HFFc6 (cell line): ENCODE data around the gene TUBGCP4. TPM values are rescaled to one million over a fixed set of nuclear protein-coding genes. Genes with fewer than 3 reads are reported as not detected.
"Not testable (repeated sequence)": the region's sequence is repeated elsewhere in the genome, so short reads cannot be mapped to it uniquely, and the experiment has no call there.

Experiments used
- DNase-seq: peaks from one replicate; pipeline ENCODE4 v3.0.0-alpha.2; 2018
- H3K27ac Mint-ChIP-seq: 2 replicates; pipeline ENCODE4 v1.8.0; 2020; ENCODE audit warnings: mild to moderate bottlenecking, mixed read lengths
- H3K27me3 Mint-ChIP-seq: 2 replicates; pipeline ENCODE4 v1.8.0; 2021; ENCODE audit warnings: mild to moderate bottlenecking, moderate library complexity, mixed read lengths; ENCODE audit not compliant: insufficient read depth
- H3K36me3 Mint-ChIP-seq: 2 replicates; pipeline ENCODE4 v1.8.0; 2021; ENCODE audit warnings: low read depth, mixed read lengths
- H3K4me1 Mint-ChIP-seq: 2 replicates; pipeline ENCODE4 v1.8.0; 2020; ENCODE audit warnings: low read depth, mixed read lengths
- H3K4me3 Mint-ChIP-seq: 2 replicates; pipeline ENCODE4 v1.8.0; 2020; ENCODE audit warnings: mild to moderate bottlenecking, moderate library complexity, mixed read lengths
- H3K9me3 Mint-ChIP-seq: 2 replicates; pipeline ENCODE4 v1.8.0; 2020; ENCODE audit warnings: mild to moderate bottlenecking, mixed read lengths
- CTCF ChIP-seq: fragments of 200-600 bp; sonication (generic); IDR thresholded peaks from 2 replicates; pipeline ENCODE4 v1.5.0; 2021; ENCODE audit warnings: antibody characterized with exemption, mild to moderate bottlenecking
- total RNA-seq, 6 experiments: library from RNA; stranded (reverse); fragmentation: NEBNext Ultra II Directional; extraction: Animal tissue kit (Norgen Biotek cat#: 25700); gene quantifications; 2 replicates in 1 of 6; 3 replicates in 5 of 6; pipeline ENCODE4 v1.2.3, GENCODE V29; 2021

Gene TUBGCP4
- total RNA-seq, 6 experiments from 2014 or later: 16.1 to 22.2 (median 18.7) TPM

DNA sequence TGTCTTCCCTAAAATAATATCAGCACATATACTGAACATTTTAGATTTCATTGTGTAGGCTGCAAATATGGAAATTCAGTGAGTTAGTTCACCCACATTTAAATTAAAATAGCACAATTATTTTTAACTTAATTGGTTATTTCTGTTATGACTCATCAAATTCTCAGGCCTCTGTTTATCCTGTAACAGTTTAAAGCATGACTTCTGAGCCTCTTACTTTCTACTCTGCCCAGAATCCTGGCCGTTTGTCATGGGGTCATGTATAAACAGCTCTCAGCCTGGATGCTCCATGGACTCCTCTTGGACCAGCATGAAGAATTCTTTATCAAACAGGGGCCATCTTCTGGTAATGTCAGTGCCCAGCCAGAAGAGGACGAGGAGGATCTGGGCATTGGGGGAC is 12.2 kb downstream of the TUBGCP4 start:
- H3K4me1 Mint-ChIP-seq: peaks cover 13% of the 10 kb centered on the region
- no peak overlapping the region for H3K4me3 Mint-ChIP-seq
- peak overlapping the region; percentile 67 for H3K27ac Mint-ChIP-seq
- peak; percentile 39 for DNase-seq
- no peak for TF ChIP-seq CTCF
- no peaks in the 10 kb centered on the region for H3K27me3 Mint-ChIP-seq
- no peaks in the 10 kb centered on the region for H3K9me3 Mint-ChIP-seq
- H3K36me3 Mint-ChIP-seq: peaks cover 35% of the 10 kb centered on the region

GRCh38 chr15:43390723-43391122 is 19.8 kb downstream of the TUBGCP4 start:
- Mint-ChIP-seq H3K27ac (no peak overlapping the region), H3K4me1 (no peaks in the 10 kb centered on the region; the same call in 1 of the 2 replicates), H3K9me3 (no peaks in the 10 kb centered on the region), H3K4me3 (no peak overlapping the region), H3K36me3 (peaks cover 23% of the 10 kb centered on the region), H3K27me3 (no peaks in the 10 kb centered on the region; the same call in 1 of the 2 replicates)
- no peak for DNase-seq
- TF ChIP-seq CTCF: no peak

- peaks cover 17% of the 10 kb centered on the region for H3K36me3 Mint-ChIP-seq
- H3K4me1 Mint-ChIP-seq: not testable (repeated sequence)
These were observed 22.7 kb downstream of the TUBGCP4 start for GRCh38 chr15:43393592-43393991.

DNA sequence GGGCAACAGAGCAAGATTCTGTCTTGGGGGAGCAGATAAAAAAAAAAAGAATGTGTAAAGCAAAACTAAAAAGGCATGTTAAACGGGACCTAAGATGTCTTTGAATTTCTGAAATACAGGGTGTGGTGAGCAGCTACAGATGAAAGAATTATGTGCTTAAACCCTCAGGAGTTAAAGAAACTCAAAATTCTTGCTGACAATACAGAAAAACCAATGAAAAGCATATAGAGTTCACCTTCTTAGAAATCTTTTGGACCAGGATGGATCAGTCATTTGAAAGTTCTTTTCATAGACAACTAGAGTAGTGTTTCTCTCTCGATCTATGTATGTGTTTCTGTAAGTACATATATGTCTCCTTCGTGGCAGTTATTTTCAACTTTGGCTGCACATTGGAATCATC is 31.4 kb downstream of the TUBGCP4 start:
- Mint-ChIP-seq H3K36me3 (peaks cover 39% of the 10 kb centered on the region), H3K27ac (no peak overlapping the region), H3K4me3 (no peak overlapping the region), H3K9me3 (no peaks in the 10 kb centered on the region), H3K4me1 (no peaks in the 10 kb centered on the region), H3K27me3 (no peaks in the 10 kb centered on the region)
- no peak for TF ChIP-seq CTCF
- DNase-seq: no peak

More at GRCh38 chr15:43393592-43393991, 22.7 kb downstream of the TUBGCP4 start:
- H3K27me3 Mint-ChIP-seq, DNase-seq, H3K9me3 Mint-ChIP-seq, H3K4me3 Mint-ChIP-seq, H3K27ac Mint-ChIP-seq: not testable (repeated sequence)

GRCh38 chr15:43403616-43404015 is 32.7 kb downstream of the TUBGCP4 start:
- peaks cover 47% of the 10 kb centered on the region for H3K36me3 Mint-ChIP-seq
- H3K4me3 Mint-ChIP-seq: no peak overlapping the region
- TF ChIP-seq CTCF: no peak
- H3K9me3 Mint-ChIP-seq: no peaks in the 10 kb centered on the region
- no peak for DNase-seq
- H3K27ac Mint-ChIP-seq: no peak overlapping the region
- no peaks in the 10 kb centered on the region for H3K4me1 Mint-ChIP-seq
- H3K27me3 Mint-ChIP-seq: no peaks in the 10 kb centered on the region

GRCh38 chr15:43404130-43404529 is 33.2 kb downstream of the TUBGCP4 start:
- no peaks in the 10 kb centered on the region for H3K4me1 Mint-ChIP-seq
- no peaks in the 10 kb centered on the region for H3K9me3 Mint-ChIP-seq
- no peak for DNase-seq
- H3K36me3 Mint-ChIP-seq: peaks cover 53% of the 10 kb centered on the region
- no peak overlapping the region for H3K4me3 Mint-ChIP-seq
- TF ChIP-seq CTCF: no peak
- H3K27me3 Mint-ChIP-seq: no peaks in the 10 kb centered on the region
- H3K27ac Mint-ChIP-seq: no peak overlapping the region
